ENCODE measurements around the gene CLN6. TPM values are rescaled to one million over a fixed set of nuclear protein-coding genes. Genes with fewer than 3 reads are reported as not detected.

CLN6 gene
- total RNA-seq, 1 donor from 2014 or later, result 31.5 TPM

DNA sequence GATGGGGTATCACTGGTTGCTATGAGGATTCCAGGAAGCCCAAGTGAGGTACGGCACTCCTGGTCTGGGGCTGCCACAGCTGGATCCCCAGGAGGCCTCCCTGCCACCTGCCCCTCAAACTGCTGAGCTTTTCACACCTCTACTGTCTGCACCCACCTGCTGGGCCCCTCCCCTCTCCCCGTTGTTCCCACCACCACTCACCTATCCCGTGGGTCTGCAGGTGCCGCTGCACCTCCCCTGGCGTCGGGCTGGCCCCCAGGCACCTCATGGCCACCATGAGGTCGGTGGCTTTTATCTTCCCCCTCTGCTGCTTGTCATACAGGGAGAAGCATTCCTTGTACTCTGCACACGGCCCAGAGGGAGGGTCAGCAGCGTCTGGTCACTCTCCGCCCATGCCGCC is 30.2 kb downstream of the CLN6 start:
- Histone ChIP-seq H3K27ac (no peak overlapping the region), H3K27me3 (no peaks in the 10 kb centered on the region), H3K4me1 (peaks cover 2% of the 10 kb centered on the region), H3K36me3 (no peaks in the 10 kb centered on the region), H3K9me3 (no peaks in the 10 kb centered on the region), H3K4me3 (no peak overlapping the region)
- intact Hi-C loops (cut with DNase I), result no loop called here
- no peak for DNase-seq
- ATAC-seq, result no peak
- TF ChIP-seq, protein P1, sequence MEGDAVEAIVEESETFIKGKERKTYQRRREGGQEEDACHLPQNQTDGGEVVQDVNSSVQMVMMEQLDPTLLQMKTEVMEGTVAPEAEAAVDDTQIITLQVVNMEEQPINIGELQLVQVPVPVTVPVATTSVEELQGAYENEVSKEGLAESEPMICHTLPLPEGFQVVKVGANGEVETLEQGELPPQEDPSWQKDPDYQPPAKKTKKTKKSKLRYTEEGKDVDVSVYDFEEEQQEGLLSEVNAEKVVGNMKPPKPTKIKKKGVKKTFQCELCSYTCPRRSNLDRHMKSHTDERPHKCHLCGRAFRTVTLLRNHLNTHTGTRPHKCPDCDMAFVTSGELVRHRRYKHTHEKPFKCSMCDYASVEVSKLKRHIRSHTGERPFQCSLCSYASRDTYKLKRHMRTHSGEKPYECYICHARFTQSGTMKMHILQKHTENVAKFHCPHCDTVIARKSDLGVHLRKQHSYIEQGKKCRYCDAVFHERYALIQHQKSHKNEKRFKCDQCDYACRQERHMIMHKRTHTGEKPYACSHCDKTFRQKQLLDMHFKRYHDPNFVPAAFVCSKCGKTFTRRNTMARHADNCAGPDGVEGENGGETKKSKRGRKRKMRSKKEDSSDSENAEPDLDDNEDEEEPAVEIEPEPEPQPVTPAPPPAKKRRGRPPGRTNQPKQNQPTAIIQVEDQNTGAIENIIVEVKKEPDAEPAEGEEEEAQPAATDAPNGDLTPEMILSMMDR (IDR thresholded peaks at IDR 0.05), result no peak

DNA sequence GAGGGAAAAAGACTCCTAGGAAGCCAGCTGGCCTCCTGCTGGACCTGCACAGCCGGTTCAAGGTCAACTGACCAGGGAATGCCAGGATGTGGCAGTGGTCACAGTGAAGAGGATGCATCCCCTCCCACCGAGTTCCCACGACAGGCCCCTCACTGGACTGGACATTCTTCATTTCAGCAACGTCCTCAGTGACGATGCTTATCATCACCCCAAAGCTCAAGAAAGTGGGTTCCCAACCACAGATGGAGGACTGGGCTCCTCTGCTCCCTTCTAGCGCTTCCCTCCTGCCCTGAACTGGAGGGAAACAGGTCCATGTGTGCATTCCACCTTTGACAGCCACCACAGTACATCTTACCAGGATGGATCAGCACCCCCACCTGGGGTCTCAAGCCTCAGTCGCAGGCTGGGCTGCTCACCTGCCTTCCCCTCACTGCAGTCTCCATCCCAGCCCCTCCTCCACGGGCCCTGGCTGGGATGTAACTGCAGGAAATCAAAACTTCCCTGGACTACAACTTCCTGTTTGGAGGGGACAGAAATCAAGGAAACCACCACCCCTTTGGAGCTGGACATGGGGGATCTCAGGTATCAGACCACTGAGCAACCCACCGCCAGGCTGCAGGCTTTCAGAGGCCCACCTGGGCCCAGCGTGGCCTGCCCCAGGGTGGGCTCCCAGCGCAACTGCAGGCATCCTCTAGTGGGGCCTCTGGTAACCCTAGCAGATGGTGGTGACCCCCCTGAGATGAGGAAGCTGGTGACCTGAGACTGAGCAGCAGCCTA is 31.7 kb downstream of the CLN6 start:
- TF ChIP-seq, protein P1 (IDR thresholded peaks at IDR 0.05), result no peak
- intact Hi-C loops (cut with DNase I), result no loop called here
- no peak overlapping the region for H3K27ac ChIP-seq
- no peaks in the 10 kb centered on the region for H3K4me1 ChIP-seq
- ATAC-seq, result no peak
- peaks cover 12% of the 10 kb centered on the region for H3K36me3 ChIP-seq
- DNase-seq, result no peak
- no peaks in the 10 kb centered on the region for H3K27me3 ChIP-seq
- H3K4me3 ChIP-seq, result no peak overlapping the region
- H3K9me3 ChIP-seq, result no peaks in the 10 kb centered on the region

DNA sequence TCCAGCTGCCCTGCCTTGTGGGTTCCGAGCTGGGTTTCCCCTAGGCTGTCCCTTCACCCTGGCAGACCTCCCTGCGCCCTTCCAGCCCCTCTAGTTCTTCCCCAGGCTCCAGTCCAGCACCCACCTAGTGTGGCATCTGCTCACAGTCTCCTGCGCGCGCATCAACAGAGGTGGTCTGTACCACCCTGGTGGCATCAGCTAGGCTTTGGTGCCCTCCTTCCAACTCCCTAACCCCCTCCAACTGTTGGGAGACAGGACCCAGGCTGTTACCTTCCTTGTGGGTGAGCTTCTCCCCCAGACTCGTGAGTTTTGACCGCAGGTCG is 32.4 kb downstream of the CLN6 start:
- no peaks in the 10 kb centered on the region for H3K27me3 ChIP-seq
- H3K36me3 ChIP-seq, result peaks cover 17% of the 10 kb centered on the region
- intact Hi-C loops (cut with DNase I), result no loop called here
- H3K9me3 ChIP-seq, result no peaks in the 10 kb centered on the region
- ATAC-seq (no peak), DNase-seq (no peak)
- no peak overlapping the region for H3K4me3 ChIP-seq
- H3K27ac ChIP-seq, result no peak overlapping the region
- H3K4me1 ChIP-seq, result no peaks in the 10 kb centered on the region
- TF ChIP-seq, protein P1 (IDR thresholded peaks at IDR 0.05), result no peak

DNA sequence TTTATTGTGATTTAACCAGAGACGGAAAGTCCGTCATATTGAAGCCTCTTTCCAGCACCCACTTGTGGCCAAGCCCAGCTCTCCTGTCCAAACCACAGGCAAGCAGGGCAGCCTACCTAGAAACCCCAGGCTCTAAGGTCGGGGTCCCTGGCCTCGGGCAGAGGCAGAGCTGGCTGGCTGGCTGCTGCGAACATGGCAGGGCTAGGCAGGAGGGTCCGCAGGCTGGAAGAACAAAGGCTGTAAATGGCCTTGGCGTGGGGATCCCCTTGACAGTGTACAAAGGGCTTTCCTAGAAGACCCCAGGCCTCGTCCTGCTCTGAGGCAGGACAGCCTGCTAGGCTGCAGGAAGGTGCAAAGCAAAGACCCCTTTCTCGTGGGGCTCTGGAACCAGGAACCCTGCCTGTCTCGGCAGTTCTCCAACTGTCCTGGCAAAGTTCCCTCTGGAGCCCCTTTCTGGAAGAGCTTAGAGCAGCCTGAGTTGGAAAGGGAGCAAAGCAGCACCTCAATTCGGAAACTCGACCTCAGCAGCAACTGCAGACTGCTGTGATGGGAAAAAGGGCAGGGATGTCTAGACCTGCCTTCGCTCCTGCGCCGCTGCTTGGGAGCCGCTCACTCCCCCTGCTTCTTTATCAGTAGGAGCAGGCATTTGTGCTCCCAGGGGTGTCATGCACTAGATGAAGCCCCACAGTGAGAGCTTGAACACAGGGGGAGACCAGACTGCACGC is 32.9 kb downstream of the CLN6 start:
- H3K9me3 ChIP-seq, result no peaks in the 10 kb centered on the region
- no peak overlapping the region for H3K4me3 ChIP-seq
- peaks cover 22% of the 10 kb centered on the region for H3K36me3 ChIP-seq
- TF ChIP-seq, protein P1 (IDR thresholded peaks at IDR 0.05), result no peak
- H3K4me1 ChIP-seq, result no peaks in the 10 kb centered on the region
- no peak for ATAC-seq
- intact Hi-C loops (cut with DNase I), result no loop called here
- DNase-seq, result no peak
- no peaks in the 10 kb centered on the region for H3K27me3 ChIP-seq
- H3K27ac ChIP-seq, result no peak overlapping the region

DNA sequence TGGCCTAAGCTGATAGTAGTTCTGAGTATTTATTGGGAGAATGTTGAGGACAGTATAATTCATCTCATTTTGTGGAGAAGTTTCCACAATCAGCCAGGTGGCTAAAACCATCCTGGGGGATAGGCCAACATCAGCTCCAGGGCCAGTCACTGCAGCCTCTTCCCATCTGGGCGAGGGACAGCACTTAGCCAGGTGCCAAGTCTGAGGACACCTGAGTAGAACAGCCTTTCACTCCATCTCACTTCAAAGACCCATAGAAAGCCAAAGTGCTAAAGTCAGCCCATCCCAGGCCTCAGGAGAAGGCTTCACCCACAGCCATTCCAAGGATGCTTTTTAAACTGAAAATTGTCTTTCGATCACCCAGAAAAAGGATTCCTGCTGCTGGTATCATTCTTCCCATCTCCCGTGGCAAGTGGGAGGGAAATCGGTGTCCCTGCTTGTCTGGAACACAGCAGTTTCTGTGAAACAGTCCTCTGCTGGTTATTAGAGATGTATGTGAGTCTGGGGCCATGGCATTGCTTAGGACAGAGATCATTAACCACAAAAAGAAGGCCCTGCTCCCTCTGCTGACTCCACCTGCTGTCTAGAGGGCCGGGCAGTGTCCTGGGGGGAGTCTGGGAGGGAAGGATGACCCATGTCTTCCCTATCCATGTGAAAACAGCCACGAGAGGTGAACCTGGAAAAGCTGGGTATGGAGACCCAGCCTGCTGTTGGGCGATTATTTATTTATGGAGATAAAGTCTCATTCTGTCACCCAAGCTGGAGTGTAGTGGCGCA is 34.0 kb downstream of the CLN6 start:
- TF ChIP-seq, protein P1 (IDR thresholded peaks at IDR 0.05), result no peak
- H3K27me3 ChIP-seq, result no peaks in the 10 kb centered on the region
- H3K4me3 ChIP-seq, result no peak overlapping the region
- H3K9me3 ChIP-seq, result no peaks in the 10 kb centered on the region
- no peaks in the 10 kb centered on the region for H3K4me1 ChIP-seq
- DNase-seq (no peak), ATAC-seq (no peak)
- peaks cover 33% of the 10 kb centered on the region for H3K36me3 ChIP-seq
- intact Hi-C loops (cut with DNase I), result no loop called here
- H3K27ac ChIP-seq, result no peak overlapping the region
